GM12872 (cell line): ENCODE measurements around the gene ARL5B.

Source experiments
- TF ChIP-seq, protein P1 (sequence below): IDR thresholded peaks from 3 replicates; pipeline ENCODE4 v1.5.1; 2011; ENCODE audit warnings: low read depth, mild to moderate bottlenecking, low read length, moderate library complexity; ENCODE audit not compliant: insufficient read depth

The ARL5B gene

DNA sequence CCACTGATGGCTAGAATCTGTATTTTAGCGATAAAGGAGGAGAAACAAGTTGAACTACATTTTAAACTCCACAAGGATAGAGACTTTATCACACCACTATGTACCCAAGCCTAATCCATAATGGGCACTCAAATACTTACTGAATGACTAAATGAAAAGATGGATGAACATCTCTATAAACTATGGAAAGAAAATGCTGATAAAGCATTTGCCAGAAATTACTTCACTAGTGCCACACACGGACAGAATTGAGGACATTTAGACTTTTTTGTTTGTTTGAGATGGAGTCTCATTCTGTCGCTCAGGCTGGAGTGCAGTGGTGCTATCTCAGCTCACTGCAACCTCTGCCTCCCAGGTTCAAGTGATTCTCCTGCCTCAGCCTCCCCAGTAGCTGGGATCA is 6.1 kb upstream of the ARL5B start:
- TF ChIP-seq, protein P1, sequence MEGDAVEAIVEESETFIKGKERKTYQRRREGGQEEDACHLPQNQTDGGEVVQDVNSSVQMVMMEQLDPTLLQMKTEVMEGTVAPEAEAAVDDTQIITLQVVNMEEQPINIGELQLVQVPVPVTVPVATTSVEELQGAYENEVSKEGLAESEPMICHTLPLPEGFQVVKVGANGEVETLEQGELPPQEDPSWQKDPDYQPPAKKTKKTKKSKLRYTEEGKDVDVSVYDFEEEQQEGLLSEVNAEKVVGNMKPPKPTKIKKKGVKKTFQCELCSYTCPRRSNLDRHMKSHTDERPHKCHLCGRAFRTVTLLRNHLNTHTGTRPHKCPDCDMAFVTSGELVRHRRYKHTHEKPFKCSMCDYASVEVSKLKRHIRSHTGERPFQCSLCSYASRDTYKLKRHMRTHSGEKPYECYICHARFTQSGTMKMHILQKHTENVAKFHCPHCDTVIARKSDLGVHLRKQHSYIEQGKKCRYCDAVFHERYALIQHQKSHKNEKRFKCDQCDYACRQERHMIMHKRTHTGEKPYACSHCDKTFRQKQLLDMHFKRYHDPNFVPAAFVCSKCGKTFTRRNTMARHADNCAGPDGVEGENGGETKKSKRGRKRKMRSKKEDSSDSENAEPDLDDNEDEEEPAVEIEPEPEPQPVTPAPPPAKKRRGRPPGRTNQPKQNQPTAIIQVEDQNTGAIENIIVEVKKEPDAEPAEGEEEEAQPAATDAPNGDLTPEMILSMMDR = no peak

DNA sequence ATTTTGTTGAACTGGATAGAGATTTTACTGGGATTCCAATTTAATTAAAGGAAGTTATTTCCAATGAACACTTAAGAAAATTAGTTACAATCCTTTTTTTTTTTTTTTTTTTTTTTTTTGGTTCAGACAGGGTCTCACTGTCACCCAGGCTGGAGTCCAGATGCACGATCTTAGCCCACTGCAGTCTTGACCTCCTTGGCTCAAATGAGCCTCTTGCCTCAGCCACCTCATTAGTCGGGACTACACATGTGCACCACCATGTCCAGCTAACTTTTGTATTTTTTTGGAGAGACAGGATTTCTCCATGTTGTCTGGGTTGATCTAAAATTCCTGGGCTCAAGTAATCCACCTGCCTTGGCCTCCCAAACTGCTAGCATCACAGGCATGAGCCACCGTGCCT is 2.5 kb upstream of the ARL5B start:
- TF ChIP-seq, protein P1 = no peak

DNA sequence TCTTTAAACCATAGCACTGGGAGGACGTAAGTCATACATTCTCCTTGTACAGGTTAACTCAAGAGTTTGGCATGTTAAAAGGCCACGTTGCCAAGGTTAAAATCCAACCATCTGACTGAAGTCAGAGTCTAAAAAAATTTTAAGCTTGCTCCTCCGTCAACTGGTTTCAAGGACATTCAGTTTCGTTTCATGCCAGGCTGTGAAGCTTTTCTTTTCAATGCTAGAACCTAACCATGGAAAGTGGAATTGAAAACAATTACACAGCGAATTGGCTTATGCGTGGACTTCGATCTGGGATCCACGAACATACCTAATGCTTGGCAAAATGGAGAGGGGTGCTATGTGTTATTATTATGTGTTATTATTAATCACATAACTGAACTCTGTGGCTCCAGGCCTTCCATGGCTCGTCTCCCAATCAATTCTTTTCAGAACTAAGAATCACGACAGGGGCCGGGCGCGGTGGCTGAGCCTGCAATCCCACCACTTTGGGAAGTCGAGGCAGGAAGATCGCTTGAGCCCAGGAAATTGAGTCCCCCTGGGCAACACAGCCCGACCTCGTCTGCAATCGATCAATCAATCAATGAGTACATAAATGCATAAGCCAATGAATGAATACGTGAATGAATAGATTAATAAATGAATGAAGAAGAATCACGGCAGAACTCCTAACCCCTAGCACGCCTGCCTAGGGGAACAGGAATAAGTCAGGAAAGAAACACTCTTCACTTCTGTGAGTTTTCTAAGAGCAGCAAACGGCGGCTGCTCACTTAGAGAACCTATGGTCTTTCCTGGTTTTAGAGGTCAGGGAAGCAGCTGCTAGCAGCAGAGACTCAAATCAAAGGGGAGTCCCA is 733 bp upstream of the ARL5B start:
- TF ChIP-seq, protein P1 = no peak

DNA sequence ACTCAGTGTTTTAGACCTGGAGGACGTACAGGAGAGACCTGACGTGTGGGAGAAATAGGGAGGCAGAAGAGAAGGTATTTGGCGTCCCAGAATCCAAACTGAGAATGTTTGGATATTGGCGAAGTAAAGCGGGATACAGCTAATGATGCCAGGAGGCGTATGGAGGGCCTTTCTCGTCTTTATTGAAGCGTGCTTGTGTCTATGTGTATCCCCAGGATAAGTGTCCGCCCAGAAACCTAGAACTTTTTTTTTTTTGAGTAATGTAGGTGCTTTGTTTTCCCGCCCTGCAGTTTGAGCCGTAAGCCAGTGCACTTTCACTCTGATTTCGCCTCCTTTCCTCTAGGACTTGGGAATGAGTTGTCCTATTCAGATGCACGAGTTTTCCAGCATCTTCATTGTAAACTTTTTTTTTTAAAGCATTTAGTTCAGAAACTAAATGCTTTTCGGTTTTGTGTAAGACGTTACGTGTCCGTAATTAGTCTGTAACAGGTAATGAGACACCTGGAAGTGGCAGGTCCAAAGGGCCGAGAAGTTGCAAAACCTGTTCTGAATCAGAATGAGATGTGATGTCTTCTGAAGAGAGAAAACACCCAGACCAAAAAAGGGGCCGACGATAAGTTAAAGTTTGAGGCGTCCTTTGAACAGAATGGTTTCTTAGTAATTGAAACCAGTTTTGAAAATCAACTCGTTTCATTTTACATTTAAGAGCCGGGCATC is 746 bp downstream of the ARL5B start:
- TF ChIP-seq, protein P1 = no peak

DNA sequence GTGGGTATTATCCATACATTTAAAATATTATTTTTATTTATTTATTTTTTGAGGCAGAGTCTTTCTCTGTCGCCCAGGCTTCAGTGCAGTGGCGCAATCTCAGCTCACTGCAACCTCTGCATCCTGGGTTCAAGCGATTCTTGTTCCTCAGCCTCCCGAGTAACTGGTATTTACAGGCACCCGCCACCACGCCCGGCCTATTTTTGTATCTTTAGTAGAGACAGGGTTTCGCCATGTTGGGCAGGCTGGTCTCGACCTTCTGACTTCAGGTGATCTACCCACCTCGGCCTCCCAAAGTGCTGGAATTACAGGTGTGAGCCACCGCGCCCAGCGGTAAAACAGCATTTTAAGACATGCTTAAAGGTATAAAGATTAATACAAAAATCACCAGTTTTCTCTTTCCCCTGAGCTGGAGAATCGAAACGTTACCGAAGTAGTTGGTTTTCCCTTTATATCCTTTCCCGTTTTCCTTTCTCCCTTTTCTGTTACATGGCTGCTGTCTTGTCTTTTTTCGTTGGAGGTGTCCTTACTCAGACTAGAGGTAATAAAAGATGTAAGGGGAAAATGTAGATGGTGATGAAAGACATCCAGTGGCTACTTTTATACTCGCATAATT is 1.7 kb downstream of the ARL5B start:
- TF ChIP-seq, protein P1 = no peak

DNA sequence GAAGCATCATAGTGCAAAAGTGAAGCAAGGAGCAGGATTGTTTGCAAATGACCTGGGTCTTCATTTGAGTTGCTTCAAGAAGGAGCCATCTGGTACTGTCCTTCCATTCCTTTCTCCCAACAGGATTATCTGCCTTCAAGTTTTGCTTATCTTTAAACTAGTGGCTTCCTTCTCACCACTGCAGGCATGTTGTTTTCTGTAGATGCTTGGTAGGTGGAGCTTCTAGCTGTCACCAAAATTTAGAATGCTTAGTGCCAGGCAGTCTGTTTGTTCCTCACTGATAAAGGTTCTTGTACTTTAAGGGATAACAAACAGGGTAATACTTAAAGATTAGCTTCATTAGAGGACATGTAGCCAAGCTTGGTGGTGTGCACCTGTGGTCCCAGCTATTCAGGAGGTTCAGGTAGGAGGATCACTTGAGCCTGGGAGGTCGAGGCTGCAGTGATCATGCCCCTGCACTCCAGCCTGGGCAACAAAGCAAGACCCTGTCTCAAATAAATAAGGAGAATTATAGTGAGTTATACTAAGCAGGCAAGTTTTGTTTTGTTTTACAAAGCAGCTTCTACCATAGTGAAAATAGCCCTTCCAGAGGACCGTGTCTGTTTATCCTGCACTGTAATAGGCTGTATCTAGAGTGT is 5.7 kb downstream of the ARL5B start:
- TF ChIP-seq, protein P1 = no peak
